Left lung (tissue), 10 donors: ENCODE data around the gene ZNF362. TPM values are rescaled to one million over a fixed set of nuclear protein-coding genes. Genes with fewer than 3 reads are reported as not detected.

Experiments
- ATAC-seq: fragments of 200-7000 bp; cut with Tn5 transposase; one replicate; pipeline ENCODE4 v1.9.1; 2020; ENCODE audit warnings: moderate library complexity
- DNase-seq, 4 donors: peaks; one replicate each; pipeline ENCODE4 v3.0.0-alpha.2; 2013 to 2020
- H3K27ac ChIP-seq, 2 donors: fragments of 200-600 bp; sonication (generic) in 1 of 2; one replicate each; pipeline versions ENCODE4 v1.5.0 to v1.8.0; 2020 to 2021
- H3K27me3 ChIP-seq, 2 donors: fragments of 200-600 bp; sonication (generic) in 1 of 2; one replicate each; pipeline versions ENCODE4 v1.5.0 to v1.8.0; 2020 to 2021
- H3K36me3 ChIP-seq, 2 donors: fragments of 200-600 bp; sonication (generic) in 1 of 2; one replicate each; pipeline versions ENCODE4 v1.5.0 to v1.8.0; 2020 to 2021
- H3K4me1 ChIP-seq, 2 donors: fragments of 200-600 bp; one replicate each; pipeline ENCODE4 v1.8.0; 2021
- H3K4me3 ChIP-seq, 2 donors: fragments of 200-600 bp; sonication (generic) in 1 of 2; one replicate each; pipeline versions ENCODE4 v1.5.0 to v1.8.0; 2020 to 2021; ENCODE audit warnings: mild to moderate bottlenecking in 1 of 2
- H3K9me3 ChIP-seq, 2 donors: fragments of 200-600 bp; sonication (generic) in 1 of 2; one replicate each; pipeline versions ENCODE4 v1.5.0 to v1.8.0; 2020 to 2021
- CTCF ChIP-seq, 2 donors: fragments of 200-600 bp; sonication (generic) in 1 of 2; IDR thresholded peaks; one replicate each; pipeline versions ENCODE4 v1.5.0 to v1.8.0; 2021; ENCODE audit warnings: antibody characterized with exemption in 2 of 2
- intact Hi-C, 2 donors: fragments of 100-400 bp; cut with DNase I; formaldehyde crosslinking; loops; one replicate each; pipeline versions ENCODE4 v1.11.2 to v1.14.2; 2022
- polyA plus RNA-seq, 6 donors: library from polyadenylated mRNA; unstranded; fragments of 120-200 nt; gene quantifications; one replicate each; pipeline ENCODE4 v1.2.1, GENCODE V29; 2013; ENCODE audit not compliant: insufficient read length in 6 of 6
- total RNA-seq, 2 donors: library from RNA; stranded (reverse); fragmentation: NEBNext Ultra II Directional; extraction: Animal tissue kit (Norgen Biotek cat#: 25700); gene quantifications; one replicate each; pipeline ENCODE4 v1.2.1, GENCODE V29; 2021
- donor health status: DM: no; HTN: yes; CAD: no.
- donor health status: DM: no; HTN: no; CAD: no.

ZNF362 gene
- total and polyA plus RNA-seq, 8 donors: 25.9 to 60.0 (median 52.0) TPM

GRCh38 chr1:33249422-33249821, 6.9 kb upstream of the ZNF362 start:
- DNase-seq (no peak), ATAC-seq (no peak)
- no peaks in the 10 kb centered on the region for H3K4me1 ChIP-seq
- no peak overlapping the region for H3K27ac ChIP-seq
- TF ChIP-seq CTCF (IDR thresholded peaks at IDR 0.05): no peak
- H3K4me3 ChIP-seq: no peak overlapping the region
- no peaks in the 10 kb centered on the region for H3K27me3 ChIP-seq
- intact Hi-C loops: no loop called here
- H3K9me3 ChIP-seq: no peaks in the 10 kb centered on the region
- H3K36me3 ChIP-seq: no peaks in the 10 kb centered on the region

- H3K4me1 ChIP-seq: peaks cover 3% of the 10 kb centered on the region in 2 donors
- TF ChIP-seq CTCF (IDR thresholded peaks at IDR 0.05): no peak
- H3K27ac ChIP-seq: no peak overlapping the region
- ATAC-seq (no peak), DNase-seq (no peak)
- no peaks in the 10 kb centered on the region for H3K9me3 ChIP-seq
- H3K27me3 ChIP-seq: no peaks in the 10 kb centered on the region
- intact Hi-C loops: no loop called here
- no peaks in the 10 kb centered on the region for H3K36me3 ChIP-seq
- H3K4me3 ChIP-seq: no peak overlapping the region
Observed at GRCh38 chr1:33250217-33250616, 6.1 kb upstream of the ZNF362 start.

GRCh38 chr1:33250724-33251123, 5.6 kb upstream of the ZNF362 start:
- H3K27me3 ChIP-seq: no peaks in the 10 kb centered on the region
- no peak overlapping the region for H3K27ac ChIP-seq
- DNase-seq (no peak), ATAC-seq (no peak)
- H3K36me3 ChIP-seq: no peaks in the 10 kb centered on the region
- H3K4me3 ChIP-seq: no peak overlapping the region
- H3K9me3 ChIP-seq: no peaks in the 10 kb centered on the region
- intact Hi-C loops: no loop called here
- H3K4me1 ChIP-seq: peaks cover 3 to 8% of the 10 kb centered on the region in 2 donors
- TF ChIP-seq CTCF (IDR thresholded peaks at IDR 0.05): no peak

GRCh38 chr1:33254491-33254890, 1.8 kb upstream of the ZNF362 start:
- Histone ChIP-seq H3K9me3 (no peaks in the 10 kb centered on the region), H3K4me1 (peaks cover 20 to 28% of the 10 kb centered on the region in 2 donors), H3K36me3 (no peaks in the 10 kb centered on the region), H3K4me3 (no peak overlapping the region), H3K27me3 (no peaks in the 10 kb centered on the region), H3K27ac (peak overlapping the region in 1 of 2 donors; percentile 84)
- TF ChIP-seq CTCF (IDR thresholded peaks at IDR 0.05): no peak
- ATAC-seq (no peak), DNase-seq (no peak)
- intact Hi-C loops: no loop called here

- peak; percentile 49 to 89 (median 75) for DNase-seq
- H3K27me3 ChIP-seq: no peaks in the 10 kb centered on the region
- intact Hi-C loops: no loop called here
- H3K9me3 ChIP-seq: no peaks in the 10 kb centered on the region
- no peaks in the 10 kb centered on the region for H3K36me3 ChIP-seq
- peaks cover 20 to 28% of the 10 kb centered on the region in 2 donors for H3K4me1 ChIP-seq
- no peak for TF ChIP-seq CTCF (IDR thresholded peaks at IDR 0.05)
- peak overlapping the region; percentile 41 to 57 for H3K4me3 ChIP-seq
- peak overlapping the region; percentile 84 to 93 for H3K27ac ChIP-seq
- peak; percentile 87 for ATAC-seq
Observed at GRCh38 chr1:33255347-33256220, 708 bp upstream of the ZNF362 start.
